ENCODE results near the gene PLAGL2.

The PLAGL2 gene

GRCh38 chr20:32204205-32205109 lies 3.1 kb downstream of the PLAGL2 start:
- Histone ChIP-seq H3K27me3 (ENCODE audit: insufficient read depth, poor library complexity, severe bottlenecking) (no peaks in the 10 kb centered on the region), H3K27ac (replicated peaks) (peak overlapping the region; percentile 89), H3K4me3 (replicated peaks; ENCODE audit: insufficient read depth, low read length) (peak overlapping the region; percentile 32)
- TF ChIP-seq POLR2AphosphoS5 (IDR thresholded peaks at IDR 0.05; ENCODE audit: low read depth): no peak
- no peak for TF ChIP-seq SPI1 (IDR thresholded peaks at IDR 0.05; ENCODE audit: borderline replicate concordance, low read depth)
- no peak for TF ChIP-seq CTCF (IDR thresholded peaks at IDR 0.05; ENCODE audit: insufficient read depth, low read length)
- TF ChIP-seq, protein P1, sequence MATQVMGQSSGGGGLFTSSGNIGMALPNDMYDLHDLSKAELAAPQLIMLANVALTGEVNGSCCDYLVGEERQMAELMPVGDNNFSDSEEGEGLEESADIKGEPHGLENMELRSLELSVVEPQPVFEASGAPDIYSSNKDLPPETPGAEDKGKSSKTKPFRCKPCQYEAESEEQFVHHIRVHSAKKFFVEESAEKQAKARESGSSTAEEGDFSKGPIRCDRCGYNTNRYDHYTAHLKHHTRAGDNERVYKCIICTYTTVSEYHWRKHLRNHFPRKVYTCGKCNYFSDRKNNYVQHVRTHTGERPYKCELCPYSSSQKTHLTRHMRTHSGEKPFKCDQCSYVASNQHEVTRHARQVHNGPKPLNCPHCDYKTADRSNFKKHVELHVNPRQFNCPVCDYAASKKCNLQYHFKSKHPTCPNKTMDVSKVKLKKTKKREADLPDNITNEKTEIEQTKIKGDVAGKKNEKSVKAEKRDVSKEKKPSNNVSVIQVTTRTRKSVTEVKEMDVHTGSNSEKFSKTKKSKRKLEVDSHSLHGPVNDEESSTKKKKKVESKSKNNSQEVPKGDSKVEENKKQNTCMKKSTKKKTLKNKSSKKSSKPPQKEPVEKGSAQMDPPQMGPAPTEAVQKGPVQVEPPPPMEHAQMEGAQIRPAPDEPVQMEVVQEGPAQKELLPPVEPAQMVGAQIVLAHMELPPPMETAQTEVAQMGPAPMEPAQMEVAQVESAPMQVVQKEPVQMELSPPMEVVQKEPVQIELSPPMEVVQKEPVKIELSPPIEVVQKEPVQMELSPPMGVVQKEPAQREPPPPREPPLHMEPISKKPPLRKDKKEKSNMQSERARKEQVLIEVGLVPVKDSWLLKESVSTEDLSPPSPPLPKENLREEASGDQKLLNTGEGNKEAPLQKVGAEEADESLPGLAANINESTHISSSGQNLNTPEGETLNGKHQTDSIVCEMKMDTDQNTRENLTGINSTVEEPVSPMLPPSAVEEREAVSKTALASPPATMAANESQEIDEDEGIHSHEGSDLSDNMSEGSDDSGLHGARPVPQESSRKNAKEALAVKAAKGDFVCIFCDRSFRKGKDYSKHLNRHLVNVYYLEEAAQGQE (IDR thresholded peaks at IDR 0.05; ENCODE audit: insufficient replicate concordance, low read depth): no peak
- TF ChIP-seq GABPA (IDR thresholded peaks at IDR 0.05; ENCODE audit: low read depth): no peak
- no peak for DNase-seq (ENCODE audit: low read depth in 1 of 2, low spot score in 1 of 2)

DNA sequence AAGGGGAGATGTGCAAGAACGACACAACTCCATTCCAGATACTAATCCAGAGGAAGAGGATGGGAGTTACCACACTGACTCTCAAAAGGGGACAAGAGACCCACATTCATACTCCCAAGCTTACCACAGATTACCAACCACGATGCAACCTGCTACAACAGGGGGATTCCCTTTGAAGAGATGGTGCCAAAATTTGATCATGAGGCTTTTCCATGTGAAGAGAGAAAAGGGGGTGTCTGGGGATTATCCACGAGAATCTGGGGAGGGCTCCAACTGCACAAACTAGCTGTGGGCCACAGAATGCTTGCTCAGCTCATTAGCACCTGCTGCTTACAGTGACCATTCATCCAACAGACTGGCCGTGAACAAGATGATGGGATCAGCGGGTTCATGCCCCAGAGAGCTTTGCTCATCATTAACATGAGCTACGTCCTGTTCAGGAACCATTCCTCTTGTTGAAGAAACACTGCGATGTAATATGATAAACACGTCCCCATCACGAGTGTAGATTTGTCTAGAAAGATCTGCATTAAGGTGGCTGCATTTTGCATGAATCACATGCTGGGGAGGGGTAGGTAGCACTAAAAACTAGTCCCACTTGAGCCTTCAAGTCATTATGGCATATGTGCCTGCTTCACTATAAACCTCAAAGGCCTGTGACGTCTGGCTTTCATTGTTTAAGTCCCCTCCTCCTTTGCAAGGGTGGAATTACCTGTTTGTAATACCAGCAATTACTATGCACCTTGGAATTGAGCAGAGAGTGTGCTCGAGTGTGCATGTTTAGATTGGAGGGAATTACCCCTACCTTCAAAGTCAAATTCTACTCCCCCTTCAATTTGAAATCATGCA lies 4.0 kb downstream of the PLAGL2 start:
- Histone ChIP-seq H3K4me3 (replicated peaks; ENCODE audit: insufficient read depth, low read length) (no peak overlapping the region; the same call in 1 of the 2 replicates), H3K27ac (replicated peaks) (no peak overlapping the region; the same call in 1 of the 2 replicates), H3K27me3 (ENCODE audit: insufficient read depth, poor library complexity, severe bottlenecking) (no peaks in the 10 kb centered on the region)
- no peak for TF ChIP-seq CTCF (IDR thresholded peaks at IDR 0.05; ENCODE audit: insufficient read depth, low read length)
- TF ChIP-seq SPI1 (IDR thresholded peaks at IDR 0.05; ENCODE audit: borderline replicate concordance, low read depth): no peak
- TF ChIP-seq POLR2AphosphoS5 (IDR thresholded peaks at IDR 0.05; ENCODE audit: low read depth): no peak
- no peak for TF ChIP-seq GABPA (IDR thresholded peaks at IDR 0.05; ENCODE audit: low read depth)
- TF ChIP-seq, protein P1 (IDR thresholded peaks at IDR 0.05; ENCODE audit: insufficient replicate concordance, low read depth): no peak
- DNase-seq (ENCODE audit: low read depth in 1 of 2, low spot score in 1 of 2): no peak

GRCh38 chr20:32201977-32202363 lies 5.6 kb downstream of the PLAGL2 start:
- DNase-seq (ENCODE audit: low read depth in 1 of 2, low spot score in 1 of 2): peak in 1 of 2 experiments; percentile 64
- no peaks in the 10 kb centered on the region for H3K27me3 ChIP-seq (ENCODE audit: insufficient read depth, poor library complexity, severe bottlenecking)
- no peak overlapping the region for H3K27ac ChIP-seq (replicated peaks)
- TF ChIP-seq SPI1 (IDR thresholded peaks at IDR 0.05; ENCODE audit: borderline replicate concordance, low read depth) (peak; percentile 72; the same call in 1 of the 2 replicates), CTCF (IDR thresholded peaks at IDR 0.05; ENCODE audit: insufficient read depth, low read length) (no peak)
- no peak overlapping the region for H3K4me3 ChIP-seq (replicated peaks; ENCODE audit: insufficient read depth, low read length)

Measured in HL-60 (cell line).